Measurements from ENCODE around the gene ABHD16B.
A peak's percentile ranks its signal among the peaks of the same experiment; 100 is the strongest.

Gene ABHD16B

DNA sequence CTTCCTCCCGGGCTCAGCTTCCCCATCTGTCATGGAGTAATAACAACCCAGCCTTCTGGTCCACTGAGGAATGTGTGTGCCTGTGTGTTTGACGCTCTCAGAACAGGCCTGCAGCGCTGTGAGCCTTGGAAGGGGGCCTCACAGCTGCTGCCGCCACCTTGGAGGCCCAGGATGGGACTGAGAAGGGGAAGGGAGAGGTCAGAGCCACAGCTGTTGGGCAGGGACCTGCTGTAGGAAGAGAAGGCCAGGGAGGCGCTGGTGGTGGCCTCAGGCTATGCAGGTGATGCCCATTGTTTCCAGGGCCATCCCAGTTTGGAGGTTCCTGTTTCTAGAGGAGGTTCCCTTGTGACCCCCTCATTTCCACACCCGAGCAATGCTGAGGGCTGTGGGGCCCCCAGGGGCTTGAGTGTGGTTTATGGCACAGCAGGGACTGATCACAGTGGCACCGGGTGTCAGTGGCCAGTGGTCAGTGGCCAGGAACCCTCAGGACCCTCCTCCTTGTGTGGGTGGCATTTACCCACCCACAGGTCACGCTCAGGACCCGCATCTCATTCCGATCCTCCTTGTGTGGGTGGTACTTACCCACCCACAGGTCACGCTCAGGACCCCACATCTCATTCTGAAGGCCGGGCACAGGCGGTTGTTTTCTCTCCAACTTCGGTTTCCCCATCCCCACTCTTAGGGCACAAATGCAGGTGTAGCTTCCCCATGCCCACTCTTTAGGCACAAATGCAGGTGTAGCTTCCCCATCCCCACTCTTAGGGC is 17.8 kb downstream of the ABHD16B start:
- TF ChIP-seq, protein P1, sequence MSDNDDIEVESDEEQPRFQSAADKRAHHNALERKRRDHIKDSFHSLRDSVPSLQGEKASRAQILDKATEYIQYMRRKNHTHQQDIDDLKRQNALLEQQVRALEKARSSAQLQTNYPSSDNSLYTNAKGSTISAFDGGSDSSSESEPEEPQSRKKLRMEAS (IDR thresholded peaks at IDR 0.05): no peak
- TF ChIP-seq EGR1 (IDR thresholded peaks at IDR 0.05): no peak
- no peak for TF ChIP-seq FOXM1 (IDR thresholded peaks at IDR 0.05; ENCODE audit: borderline replicate concordance, low read depth)
- TF ChIP-seq CREB1 (IDR thresholded peaks at IDR 0.05; ENCODE audit: low read depth): no peak
- TF ChIP-seq, protein P2, sequence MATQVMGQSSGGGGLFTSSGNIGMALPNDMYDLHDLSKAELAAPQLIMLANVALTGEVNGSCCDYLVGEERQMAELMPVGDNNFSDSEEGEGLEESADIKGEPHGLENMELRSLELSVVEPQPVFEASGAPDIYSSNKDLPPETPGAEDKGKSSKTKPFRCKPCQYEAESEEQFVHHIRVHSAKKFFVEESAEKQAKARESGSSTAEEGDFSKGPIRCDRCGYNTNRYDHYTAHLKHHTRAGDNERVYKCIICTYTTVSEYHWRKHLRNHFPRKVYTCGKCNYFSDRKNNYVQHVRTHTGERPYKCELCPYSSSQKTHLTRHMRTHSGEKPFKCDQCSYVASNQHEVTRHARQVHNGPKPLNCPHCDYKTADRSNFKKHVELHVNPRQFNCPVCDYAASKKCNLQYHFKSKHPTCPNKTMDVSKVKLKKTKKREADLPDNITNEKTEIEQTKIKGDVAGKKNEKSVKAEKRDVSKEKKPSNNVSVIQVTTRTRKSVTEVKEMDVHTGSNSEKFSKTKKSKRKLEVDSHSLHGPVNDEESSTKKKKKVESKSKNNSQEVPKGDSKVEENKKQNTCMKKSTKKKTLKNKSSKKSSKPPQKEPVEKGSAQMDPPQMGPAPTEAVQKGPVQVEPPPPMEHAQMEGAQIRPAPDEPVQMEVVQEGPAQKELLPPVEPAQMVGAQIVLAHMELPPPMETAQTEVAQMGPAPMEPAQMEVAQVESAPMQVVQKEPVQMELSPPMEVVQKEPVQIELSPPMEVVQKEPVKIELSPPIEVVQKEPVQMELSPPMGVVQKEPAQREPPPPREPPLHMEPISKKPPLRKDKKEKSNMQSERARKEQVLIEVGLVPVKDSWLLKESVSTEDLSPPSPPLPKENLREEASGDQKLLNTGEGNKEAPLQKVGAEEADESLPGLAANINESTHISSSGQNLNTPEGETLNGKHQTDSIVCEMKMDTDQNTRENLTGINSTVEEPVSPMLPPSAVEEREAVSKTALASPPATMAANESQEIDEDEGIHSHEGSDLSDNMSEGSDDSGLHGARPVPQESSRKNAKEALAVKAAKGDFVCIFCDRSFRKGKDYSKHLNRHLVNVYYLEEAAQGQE (IDR thresholded peaks at IDR 0.05; ENCODE audit: low read depth): no peak
- TF ChIP-seq, protein P3, sequence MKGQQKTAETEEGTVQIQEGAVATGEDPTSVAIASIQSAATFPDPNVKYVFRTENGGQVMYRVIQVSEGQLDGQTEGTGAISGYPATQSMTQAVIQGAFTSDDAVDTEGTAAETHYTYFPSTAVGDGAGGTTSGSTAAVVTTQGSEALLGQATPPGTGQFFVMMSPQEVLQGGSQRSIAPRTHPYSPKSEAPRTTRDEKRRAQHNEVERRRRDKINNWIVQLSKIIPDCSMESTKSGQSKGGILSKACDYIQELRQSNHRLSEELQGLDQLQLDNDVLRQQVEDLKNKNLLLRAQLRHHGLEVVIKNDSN (IDR thresholded peaks at IDR 0.05): no peak
- TF ChIP-seq TEAD4 (IDR thresholded peaks at IDR 0.05): no peak
- TF ChIP-seq YY1 (IDR thresholded peaks at IDR 0.05; ENCODE audit: low read depth): no peak
- no peak for TF ChIP-seq ZBTB7A (IDR thresholded peaks at IDR 0.05; ENCODE audit: low read depth)
- TF ChIP-seq TCF12 (IDR thresholded peaks at IDR 0.05; ENCODE audit: low read depth): no peak
- no peak for TF ChIP-seq EP300 (IDR thresholded peaks at IDR 0.05; ENCODE audit: borderline replicate concordance)

DNA sequence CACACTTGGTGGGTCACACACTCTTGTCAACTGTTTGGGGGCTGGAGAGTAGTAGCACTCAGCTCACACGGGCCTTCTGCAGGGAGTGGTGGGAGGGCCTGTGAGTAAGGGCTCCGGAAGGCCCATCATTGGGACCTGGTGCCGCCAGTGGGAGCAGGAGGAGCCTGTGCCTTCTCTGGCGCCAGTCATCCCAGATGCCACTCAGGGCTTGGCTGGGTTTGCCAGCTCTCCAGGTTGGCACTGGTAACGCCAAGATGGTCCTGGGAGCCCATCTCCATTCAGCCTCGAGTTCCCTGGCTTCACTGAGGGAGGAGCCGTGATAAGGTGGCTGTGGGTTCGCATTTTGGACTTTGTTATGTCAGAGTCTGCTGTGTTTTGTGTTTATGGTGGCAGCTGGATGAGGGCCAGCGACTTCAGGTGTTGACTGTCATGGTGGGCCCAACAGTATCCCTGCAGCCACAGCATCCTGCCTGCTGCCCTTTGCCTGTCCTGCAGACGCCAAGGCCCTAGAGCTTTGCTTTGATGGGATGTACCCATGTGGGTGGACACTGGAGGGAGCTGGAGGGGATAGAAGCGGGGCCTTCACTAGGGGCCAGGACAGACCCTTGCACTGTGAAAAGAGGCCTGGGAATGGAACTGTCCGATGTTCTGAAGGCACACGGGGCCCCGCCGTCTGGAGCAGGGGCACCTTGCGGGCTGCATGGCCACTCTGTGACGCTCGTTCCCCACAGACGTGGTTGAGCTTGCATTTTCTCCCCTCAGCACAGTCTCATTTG is 20.3 kb downstream of the ABHD16B start:
- TF ChIP-seq, protein P1 (IDR thresholded peaks at IDR 0.05): no peak
- TF ChIP-seq EP300 (IDR thresholded peaks at IDR 0.05; ENCODE audit: borderline replicate concordance) (no peak), CREB1 (IDR thresholded peaks at IDR 0.05; ENCODE audit: low read depth) (no peak)
- TF ChIP-seq, protein P2 (IDR thresholded peaks at IDR 0.05; ENCODE audit: low read depth): peak; percentile 61

DNA sequence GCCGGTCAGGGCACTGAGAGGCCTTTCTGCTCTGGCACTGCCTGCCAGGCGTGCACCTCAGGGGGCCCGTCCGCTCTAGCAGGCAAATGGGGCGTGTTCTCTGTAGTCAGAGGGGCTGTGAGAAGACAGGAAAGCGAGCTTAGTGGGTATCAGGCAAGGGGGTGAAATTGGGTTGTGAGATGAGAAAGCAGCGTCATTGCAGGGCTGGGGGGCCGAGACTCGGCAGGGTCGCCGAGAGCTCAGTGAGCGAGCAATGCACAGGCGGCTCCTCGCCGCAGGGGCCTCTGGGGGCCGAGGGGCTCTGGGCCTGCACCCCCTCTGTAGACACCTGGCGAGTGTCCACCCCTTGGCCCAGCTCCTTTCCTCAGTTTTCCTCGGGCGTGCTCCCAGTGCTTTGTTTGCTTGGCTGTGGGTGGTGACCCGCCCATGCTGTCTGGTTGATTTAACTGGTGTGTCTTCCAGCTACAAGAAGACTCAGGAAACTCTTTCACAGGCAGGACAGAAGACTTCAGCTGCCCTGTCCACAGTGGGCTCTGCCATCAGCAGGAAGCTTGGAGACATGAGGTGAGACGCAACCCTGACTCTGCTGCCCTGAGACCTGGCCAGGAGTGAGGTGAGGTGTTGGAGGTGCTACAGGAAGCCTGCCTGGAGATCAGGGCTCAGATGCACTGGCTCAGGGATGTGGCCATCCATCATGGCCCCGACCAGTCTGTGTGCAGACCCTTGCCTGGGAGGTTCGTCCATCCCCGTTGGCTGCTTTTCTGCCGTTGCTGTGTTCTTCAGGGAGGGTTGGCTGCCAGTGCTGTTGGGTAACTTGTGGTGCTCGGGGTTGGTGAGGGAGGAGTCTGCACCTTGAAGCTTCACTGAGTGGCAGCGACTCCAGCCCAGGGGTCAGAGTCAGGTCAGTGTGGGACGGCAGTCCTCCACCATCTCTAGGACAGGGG is 21.2 kb downstream of the ABHD16B start:
- TF ChIP-seq, protein P3 (IDR thresholded peaks at IDR 0.05): no peak
- TF ChIP-seq ZBTB7A (IDR thresholded peaks at IDR 0.05; ENCODE audit: low read depth) (no peak), EGR1 (IDR thresholded peaks at IDR 0.05) (no peak)

DNA sequence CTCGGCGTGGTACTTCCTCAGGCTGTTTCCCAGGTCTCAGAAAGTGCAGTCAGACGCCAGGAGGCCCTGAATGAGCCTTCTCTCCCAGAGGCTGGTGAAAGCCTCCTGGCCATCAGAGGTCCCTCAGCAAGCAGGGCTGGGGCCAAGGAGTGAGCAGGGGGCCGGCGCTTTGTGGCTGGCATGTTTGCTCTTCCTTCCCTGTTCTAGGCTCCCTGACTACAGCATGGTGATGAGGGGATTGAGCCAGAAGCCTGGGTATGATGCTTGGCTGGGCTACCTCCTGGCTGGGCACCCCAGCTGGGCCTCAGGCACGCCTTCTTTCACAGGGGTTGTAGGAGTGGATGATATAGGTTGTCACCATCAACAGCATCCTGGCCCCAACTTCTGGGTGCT is 21.9 kb downstream of the ABHD16B start:
- TF ChIP-seq, protein P2 (IDR thresholded peaks at IDR 0.05; ENCODE audit: low read depth): no peak
- no peak for TF ChIP-seq EGR1 (IDR thresholded peaks at IDR 0.05)
- TF ChIP-seq, protein P3 (IDR thresholded peaks at IDR 0.05): no peak
- TF ChIP-seq YY1 (IDR thresholded peaks at IDR 0.05; ENCODE audit: low read depth): no peak
- TF ChIP-seq TCF12 (IDR thresholded peaks at IDR 0.05; ENCODE audit: low read depth): no peak
- TF ChIP-seq CEBPB (IDR thresholded peaks at IDR 0.05): no peak
- no peak for TF ChIP-seq NFIC (IDR thresholded peaks at IDR 0.05)
- TF ChIP-seq CREB1 (IDR thresholded peaks at IDR 0.05; ENCODE audit: low read depth): no peak
- no peak for TF ChIP-seq TEAD4 (IDR thresholded peaks at IDR 0.05)
- no peak for TF ChIP-seq ZBTB7A (IDR thresholded peaks at IDR 0.05; ENCODE audit: low read depth)
- TF ChIP-seq EP300 (IDR thresholded peaks at IDR 0.05; ENCODE audit: borderline replicate concordance): no peak
- no peak for TF ChIP-seq RAD21 (IDR thresholded peaks at IDR 0.05; ENCODE audit: low read depth)
